GM19043 (cell line): ENCODE measurements around the gene SMYD3.
"Not testable (repeated sequence)": the region's sequence is repeated elsewhere in the genome, so short reads cannot be mapped to it uniquely, and the experiment has no call there.

Experiments
- ATAC-seq: cut with Tn5 transposase; IDR thresholded peaks from one replicate; pipeline ENCODE4 v1.9.1; 2021; ENCODE audit warnings: low read depth; ENCODE audit not compliant: unreplicated experiment

SMYD3 gene

DNA sequence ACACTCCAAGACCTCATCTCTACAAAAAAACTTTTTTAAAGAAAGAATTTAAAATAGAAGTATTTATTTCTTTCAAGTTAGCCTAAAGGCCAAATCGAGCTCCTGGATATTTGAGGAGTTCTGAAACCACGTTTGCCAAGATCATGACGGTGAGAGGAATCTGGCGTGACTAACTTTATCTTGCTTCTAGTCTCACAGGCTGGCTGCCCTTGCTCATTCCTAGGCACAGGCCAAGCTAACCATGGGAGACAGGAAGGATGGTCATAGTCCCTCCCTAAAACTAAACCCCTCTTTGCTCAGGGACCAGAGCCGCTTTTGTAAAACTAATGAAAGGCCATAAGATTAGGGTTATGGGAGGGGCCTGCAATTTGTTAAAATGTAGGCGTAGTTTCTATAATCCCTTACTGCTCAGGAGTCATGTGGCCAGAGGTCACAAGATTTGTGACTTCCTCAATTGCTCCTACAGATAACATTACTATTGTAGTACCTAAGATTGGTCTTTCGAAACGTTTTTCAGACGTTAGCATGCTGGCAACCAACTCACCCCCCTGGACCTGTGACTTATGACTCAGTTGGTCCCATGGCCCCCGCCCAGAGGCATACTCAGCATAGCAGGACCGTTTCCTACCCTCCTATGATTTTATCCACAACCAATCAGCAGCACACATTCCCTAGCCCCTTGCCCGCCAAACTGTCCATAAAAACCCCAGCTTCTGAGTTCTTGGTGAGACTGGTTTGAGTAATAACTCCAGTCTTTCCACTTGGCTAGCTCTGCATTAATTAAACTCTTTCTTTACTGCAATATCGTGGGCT lies 425.0 kb downstream of the SMYD3 start:
- no peak for ATAC-seq

DNA sequence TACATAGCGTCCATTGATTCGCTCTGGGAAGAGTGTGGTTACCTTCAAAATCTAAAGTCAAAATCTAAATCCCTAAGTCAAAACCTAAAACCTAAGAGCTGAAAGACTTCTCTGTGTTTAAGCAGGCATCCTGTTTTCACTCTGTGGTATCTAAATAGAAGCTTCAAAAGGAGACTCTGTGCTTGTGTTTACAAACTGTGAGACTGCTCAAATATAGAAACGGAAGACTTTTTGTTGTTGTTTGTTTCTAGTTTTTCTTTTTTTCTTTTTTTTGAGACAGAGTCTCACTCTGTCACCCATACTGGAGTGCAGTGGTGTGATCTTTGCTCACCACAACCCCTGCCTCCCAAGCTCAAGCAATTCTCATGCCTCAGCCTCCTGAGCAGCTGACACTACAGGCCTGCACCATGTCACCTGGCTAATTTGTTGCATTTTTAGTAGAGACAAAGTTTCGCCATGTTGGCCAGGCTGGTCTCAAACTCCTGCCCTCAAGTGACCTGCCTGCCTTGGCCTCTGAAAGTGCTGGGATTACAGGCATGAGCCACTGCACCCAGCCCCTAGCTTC lies 425.9 kb downstream of the SMYD3 start:
- no peak for ATAC-seq

DNA sequence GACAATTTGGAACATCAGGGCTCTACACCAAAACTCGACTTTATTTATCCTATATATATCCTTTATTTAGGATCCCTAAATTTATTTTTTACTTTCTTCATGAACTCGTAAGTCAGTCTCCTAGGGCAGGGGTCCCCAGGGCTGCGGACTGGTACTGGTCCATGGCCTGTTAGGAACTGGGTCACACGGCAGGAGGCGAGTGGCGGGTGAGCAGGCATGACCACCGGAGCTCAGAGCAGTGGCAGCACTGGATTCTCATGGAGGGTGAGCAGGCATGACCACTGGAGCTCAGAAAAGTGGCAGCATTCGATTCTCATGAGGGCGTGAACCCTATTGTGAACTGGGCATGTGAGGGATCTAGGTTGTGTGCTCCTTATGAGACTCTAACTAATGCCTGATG lies 427.0 kb downstream of the SMYD3 start:
- no peak for ATAC-seq

DNA sequence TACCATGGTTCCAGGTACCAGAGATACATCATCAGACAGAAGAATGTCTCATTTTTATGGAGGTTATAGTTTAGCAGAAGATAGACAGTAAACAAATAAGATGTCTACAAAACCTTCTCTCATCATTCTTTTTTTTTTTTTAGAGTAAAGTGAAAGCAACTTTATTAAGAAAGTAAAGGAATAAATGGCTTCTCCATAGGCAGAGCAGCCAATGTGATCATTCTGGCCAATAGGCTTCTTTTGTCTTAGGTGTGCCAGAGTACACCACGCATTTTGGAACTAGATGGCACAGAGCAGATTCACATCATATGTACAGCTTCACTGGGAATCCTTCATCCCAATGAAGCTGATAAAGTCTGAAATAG lies 428.2 kb downstream of the SMYD3 start:
- ATAC-seq, result no peak

DNA sequence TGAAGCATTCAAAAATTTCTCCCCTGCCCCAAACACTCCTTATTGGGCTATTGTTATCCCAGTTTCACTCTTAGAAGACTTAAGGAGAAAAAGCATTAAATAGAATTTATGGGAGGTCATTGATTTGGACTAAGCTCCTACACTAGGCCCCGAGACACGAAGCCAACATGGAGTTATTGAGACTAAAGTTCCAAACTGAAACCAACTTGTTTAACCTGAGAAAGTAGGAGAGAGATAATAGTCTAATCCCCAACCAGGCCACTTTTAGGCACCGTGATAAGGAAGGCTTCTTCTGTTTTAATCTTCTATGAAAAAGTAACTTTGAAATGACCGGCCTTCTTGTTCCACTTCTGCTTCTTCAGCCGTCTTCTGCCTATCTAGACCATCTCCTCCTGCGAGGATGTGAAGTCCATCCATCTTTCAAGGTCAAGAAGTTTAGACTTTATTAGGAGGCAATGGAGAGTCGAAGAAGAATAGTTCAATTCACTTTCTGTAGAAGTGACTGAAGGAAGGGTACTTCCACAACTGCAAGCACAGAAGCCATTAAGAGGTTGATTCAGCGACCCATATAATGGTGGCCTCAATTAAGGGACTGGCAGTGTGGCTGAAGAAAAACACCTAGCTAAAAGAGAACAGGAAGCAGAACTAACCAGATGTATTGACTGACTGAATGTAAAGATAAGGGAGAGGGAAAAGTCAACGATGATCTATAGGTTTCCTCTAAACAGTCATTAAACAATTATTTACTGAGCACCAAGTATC lies 428.8 kb downstream of the SMYD3 start:
- ATAC-seq, result no peak

- ATAC-seq, result no peak
Observed at GRCh38 chr1:246077476-246077875, 429.6 kb downstream of the SMYD3 start.

DNA sequence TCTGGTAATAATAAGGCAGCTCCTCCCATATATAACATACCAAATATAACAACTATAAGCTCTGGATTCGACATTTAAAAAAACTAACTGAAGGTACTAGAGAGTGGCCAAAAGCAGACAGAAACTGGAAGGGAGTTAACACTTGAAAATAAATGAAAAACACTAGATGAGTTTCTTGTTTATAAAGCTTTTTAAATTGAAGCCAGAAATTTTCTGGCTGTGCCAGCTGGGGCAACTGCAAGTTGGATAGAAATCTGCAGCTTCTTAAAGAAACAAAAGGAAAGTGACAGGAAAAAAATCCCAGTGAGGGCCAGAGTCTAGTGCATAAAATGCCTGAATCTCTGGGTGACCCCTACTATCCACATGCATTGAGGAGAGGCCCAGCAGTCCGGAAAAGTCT lies 432.7 kb downstream of the SMYD3 start:
- no peak for ATAC-seq

DNA sequence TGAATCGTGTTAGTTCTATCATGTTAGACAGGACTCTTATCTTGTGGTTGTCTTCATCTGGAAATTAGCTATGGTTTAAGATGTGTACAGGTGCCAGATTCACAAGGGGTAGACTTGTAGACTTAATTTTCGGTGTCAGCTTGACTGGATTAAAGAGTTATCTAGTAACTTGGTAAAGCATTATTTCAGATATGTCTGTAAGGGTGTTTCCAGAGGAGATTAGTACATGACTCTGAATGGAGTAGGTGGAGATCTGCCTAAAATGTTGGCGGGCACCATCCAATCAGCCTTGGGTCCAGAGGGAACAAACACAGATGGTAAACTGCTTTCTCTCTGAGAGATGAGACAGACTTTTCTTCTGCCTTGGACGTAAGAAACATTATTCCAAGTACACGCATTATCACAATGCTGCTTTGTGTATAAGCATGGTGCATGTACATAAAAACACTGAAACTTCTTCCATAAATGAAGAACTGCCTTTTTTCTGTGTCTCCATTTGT lies 434.6 kb downstream of the SMYD3 start:
- ATAC-seq, result no peak

GRCh38 chr1:246071981-246072380 lies 435.1 kb downstream of the SMYD3 start:
- not testable (repeated sequence) for ATAC-seq

GRCh38 chr1:246071561-246071960 lies 435.5 kb downstream of the SMYD3 start:
- not testable (repeated sequence) for ATAC-seq

- ATAC-seq, result no peak
Observed at GRCh38 chr1:246069581-246069980, 437.5 kb downstream of the SMYD3 start.

DNA sequence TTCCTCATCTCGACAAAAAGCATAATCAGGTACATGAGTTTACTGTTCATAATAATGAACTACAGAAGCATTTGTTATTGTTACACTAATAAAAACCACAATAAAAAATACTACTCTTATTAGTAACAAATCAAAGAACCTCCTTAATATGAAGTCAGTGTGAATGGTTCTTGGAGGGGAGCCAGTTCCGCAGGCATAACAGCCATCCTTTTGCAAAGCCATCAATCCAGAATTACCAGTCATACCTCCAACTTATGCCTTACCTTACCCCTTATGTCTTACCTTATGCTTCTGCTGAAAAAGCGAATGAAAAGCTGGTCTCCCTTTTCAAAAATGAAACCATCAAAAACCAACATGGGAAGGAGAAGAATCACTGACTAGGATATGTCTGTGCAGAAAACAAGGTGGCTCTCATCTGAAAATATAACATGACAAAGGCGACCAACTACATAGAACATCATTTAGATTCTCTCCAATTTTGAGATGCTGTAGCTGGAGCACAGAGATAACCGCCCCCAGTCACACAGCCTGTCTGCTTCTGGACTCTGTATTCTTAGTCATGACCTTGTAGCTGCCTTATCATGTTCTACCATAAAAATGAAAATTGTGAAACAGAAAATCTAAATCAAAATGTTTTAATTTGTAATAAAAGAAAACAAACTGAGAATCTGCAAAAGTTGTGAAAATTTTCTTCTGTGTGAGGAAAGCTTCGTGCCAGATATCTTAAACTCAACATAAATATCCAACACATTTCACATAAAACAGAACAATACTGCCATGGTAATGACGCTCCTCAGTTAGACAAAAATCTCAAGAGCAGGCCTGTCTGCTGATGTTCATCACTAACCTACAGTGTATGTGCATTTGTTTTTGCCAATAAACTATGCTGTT lies 438.2 kb downstream of the SMYD3 start:
- ATAC-seq, result no peak

DNA sequence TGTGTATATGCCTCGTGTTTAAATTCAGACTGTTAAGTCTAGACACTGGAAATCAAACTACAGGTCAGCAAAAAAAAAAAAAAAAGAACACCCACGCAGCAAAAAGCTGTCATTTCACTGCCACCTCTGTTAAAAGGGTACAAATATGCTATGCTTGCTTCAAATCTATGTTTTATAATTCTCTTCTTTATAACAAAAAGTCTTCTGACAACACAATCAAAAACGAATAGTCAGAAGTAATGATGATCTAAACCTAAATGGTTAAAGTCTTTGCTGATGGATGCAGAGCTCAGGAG lies 438.9 kb downstream of the SMYD3 start:
- no peak for ATAC-seq

DNA sequence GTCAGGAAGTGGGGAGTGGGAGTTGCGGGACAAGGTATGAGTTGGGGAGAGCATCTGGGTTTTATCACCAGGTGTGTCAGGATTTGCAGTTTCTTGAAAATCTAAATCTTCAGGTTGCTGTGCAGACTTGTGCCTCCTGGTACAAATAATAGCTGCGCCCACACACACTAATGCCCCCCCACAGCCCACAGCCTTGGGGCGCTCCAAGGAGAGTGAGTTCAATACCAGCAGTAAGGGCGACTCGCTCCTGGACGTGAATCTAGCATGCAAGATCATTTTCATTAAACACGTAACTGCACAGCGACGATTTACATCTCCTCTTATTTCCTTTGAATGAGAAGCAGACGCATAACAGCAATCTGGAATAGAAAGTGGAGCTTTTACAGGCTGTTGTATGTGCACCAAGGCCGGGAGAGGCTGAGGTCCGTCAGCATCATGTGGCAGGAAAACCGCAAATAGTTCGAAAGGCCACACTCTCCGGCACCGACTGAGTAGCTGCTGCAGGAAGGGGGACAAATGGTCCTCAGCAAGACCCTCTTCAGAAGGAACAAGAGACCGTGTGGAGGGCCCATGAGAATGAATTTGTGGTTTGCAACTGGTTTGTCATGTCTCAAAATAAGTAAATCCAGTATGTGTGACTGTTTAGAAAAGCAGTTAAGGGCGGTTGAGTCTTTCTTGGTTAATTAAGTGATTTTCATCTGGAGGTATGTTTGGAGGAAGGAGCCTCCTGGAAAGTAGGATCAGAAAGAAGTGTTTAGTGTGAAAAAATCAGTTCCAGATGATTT lies 439.5 kb downstream of the SMYD3 start:
- ATAC-seq, result no peak

GRCh38 chr1:246066573-246066972 lies 440.5 kb downstream of the SMYD3 start:
- no peak for ATAC-seq

DNA sequence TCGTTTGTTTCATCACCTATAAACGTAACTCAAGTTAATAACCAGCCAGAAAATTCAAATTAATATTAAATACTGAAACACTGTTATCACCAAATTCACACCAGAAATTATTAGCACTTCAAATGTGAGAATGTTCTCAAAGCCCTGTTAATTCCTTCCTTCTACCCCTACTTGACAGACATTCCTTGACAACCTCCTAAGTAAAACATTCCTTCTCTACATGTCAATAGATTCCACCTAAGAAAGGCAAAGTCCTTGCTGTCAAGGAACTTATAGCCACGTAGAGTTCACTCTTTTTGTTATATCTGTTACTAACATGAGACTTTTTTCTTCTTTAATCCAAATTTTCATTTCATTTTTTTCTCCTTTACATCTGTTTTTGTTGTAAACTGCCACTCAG lies 441.5 kb downstream of the SMYD3 start:
- ATAC-seq, result no peak

- no peak for ATAC-seq
Observed at GRCh38 chr1:246064891-246065290, 442.2 kb downstream of the SMYD3 start.

GRCh38 chr1:246063013-246063616 lies 444.0 kb downstream of the SMYD3 start:
- ATAC-seq, result no peak

DNA sequence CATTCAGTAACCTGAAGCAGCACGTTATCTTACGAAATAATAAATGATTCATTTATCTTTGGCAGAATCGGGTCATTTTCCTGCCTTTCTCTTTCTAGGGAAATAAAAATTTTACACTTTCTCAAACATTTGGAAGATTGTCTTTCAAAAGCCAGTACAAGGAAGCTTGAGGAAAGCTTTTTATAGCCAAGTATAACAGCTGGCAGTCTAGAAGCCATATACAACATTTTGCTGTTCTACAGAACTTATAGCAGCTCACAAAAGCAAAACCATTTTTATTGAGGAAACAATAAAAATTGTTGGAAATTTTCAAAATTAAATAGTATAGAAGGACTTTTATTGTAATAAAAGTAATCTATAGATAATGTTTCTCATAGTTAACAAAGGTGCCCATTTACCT lies 448.6 kb downstream of the SMYD3 start:
- no peak for ATAC-seq

- ATAC-seq, result no peak
Observed at GRCh38 chr1:246052603-246053002, 454.5 kb downstream of the SMYD3 start.
